Loucy (cell line): ENCODE measurements around the gene PKP4.

Experiments used
- H2AFZ ChIP-seq: fragments of 200-600 bp; sonication (generic); 2 replicates; pipeline ENCODE4 v1.6.0; 2016; ENCODE audit warnings: antibody characterized with exemption, mild to moderate bottlenecking, low read length, moderate library complexity
- H3F3A ChIP-seq: fragments of 200-600 bp; 2 replicates; pipeline ENCODE4 v1.6.0; 2016; ENCODE audit warnings: antibody characterized with exemption, low read depth, mild to moderate bottlenecking
- H3K27me3 ChIP-seq: fragments of 200-600 bp; sonication (generic); 2 replicates; pipeline ENCODE4 v1.6.1; 2014; ENCODE audit warnings: low read length, mild to moderate bottlenecking; ENCODE audit not compliant: insufficient read depth, poor library complexity, severe bottlenecking
- H3K36me3 ChIP-seq: fragments of 200-600 bp; sonication (generic); 2 replicates; pipeline ENCODE4 v1.6.1; 2016; ENCODE audit warnings: low read length; ENCODE audit not compliant: insufficient read depth
- H3K4me1 ChIP-seq: fragments of 200-600 bp; sonication (generic); 2 replicates; pipeline ENCODE4 v1.5.1; 2014; ENCODE audit warnings: low read length, mild to moderate bottlenecking; ENCODE audit not compliant: insufficient read depth, poor library complexity, severe bottlenecking
- H3K4me2 ChIP-seq: fragments of 200-600 bp; sonication (generic); 2 replicates; pipeline ENCODE4 v1.6.0; 2014; ENCODE audit warnings: antibody characterized with exemption, low read length, low read depth, mild to moderate bottlenecking; ENCODE audit not compliant: poor library complexity, severe bottlenecking
- H3K4me3 ChIP-seq: fragments of 200-600 bp; sonication (generic); 2 replicates; pipeline ENCODE4 v1.5.1; 2014; ENCODE audit warnings: low read length, mild to moderate bottlenecking, mixed read lengths; ENCODE audit not compliant: poor library complexity, severe bottlenecking
- H3K79me2 ChIP-seq: fragments of 200-600 bp; sonication (generic); 2 replicates; pipeline ENCODE4 v1.6.1; 2014; ENCODE audit warnings: low read length; ENCODE audit not compliant: insufficient read depth
- H3K9ac ChIP-seq: fragments of 200-600 bp; sonication (generic); 2 replicates; pipeline ENCODE4 v1.6.0; 2014; ENCODE audit warnings: mild to moderate bottlenecking, low read depth, low read length, moderate library complexity; ENCODE audit not compliant: poor library complexity, severe bottlenecking
- H3K9me2 ChIP-seq: fragments of 200-600 bp; sonication (generic); replicated peaks from 2 replicates; pipeline ENCODE4 v1.6.1; 2016; ENCODE audit warnings: low read depth, low read length, mixed read lengths
- H3K9me3 ChIP-seq: fragments of 200-600 bp; sonication (generic); 2 replicates; pipeline ENCODE4 v1.6.1; 2014; ENCODE audit warnings: mild to moderate bottlenecking, antibody characterized with exemption, low read length, low read depth; ENCODE audit not compliant: insufficient read depth
- H4K20me1 ChIP-seq: fragments of 200-600 bp; sonication (generic); 2 replicates; pipeline ENCODE4 v1.6.0; 2014; ENCODE audit warnings: antibody characterized with exemption, low read length, mild to moderate bottlenecking; ENCODE audit not compliant: insufficient read depth, poor library complexity, severe bottlenecking
- EZH2phosphoT487 ChIP-seq: fragments of 200-600 bp; IDR thresholded peaks from 2 replicates; pipeline ENCODE4 v1.6.1; 2018; ENCODE audit warnings: antibody characterized with exemption, mild to moderate bottlenecking, moderate library complexity, borderline replicate concordance
- TF ChIP-seq, protein P1 (sequence below): fragments of 200-600 bp; sonication (generic); conservative IDR thresholded peaks from 2 replicates; pipeline ENCODE4 v1.5.1; 2014; ENCODE audit warnings: mild to moderate bottlenecking, antibody characterized with exemption, low read length

Gene PKP4

DNA sequence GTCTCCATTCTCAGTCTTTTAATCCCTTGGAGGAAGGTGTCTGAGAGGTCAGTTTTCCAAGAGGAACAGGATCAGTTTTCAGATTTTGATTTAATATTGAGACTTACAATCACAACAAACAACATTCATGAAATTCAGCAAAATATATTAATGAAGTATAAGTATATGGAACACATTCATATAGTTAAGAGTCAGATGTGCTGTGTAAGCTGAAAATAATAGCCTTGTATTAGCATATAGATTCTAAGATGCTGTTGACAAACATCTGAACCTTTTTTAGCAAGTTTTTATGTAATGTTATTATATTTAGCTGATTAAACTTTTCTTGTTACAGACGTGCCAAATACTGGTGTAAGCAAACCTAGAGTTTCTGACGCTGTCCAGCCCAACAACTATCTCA lies 163.9 kb downstream of the PKP4 start:
- no peak for TF ChIP-seq EZH2phosphoT487
- TF ChIP-seq, protein P1, sequence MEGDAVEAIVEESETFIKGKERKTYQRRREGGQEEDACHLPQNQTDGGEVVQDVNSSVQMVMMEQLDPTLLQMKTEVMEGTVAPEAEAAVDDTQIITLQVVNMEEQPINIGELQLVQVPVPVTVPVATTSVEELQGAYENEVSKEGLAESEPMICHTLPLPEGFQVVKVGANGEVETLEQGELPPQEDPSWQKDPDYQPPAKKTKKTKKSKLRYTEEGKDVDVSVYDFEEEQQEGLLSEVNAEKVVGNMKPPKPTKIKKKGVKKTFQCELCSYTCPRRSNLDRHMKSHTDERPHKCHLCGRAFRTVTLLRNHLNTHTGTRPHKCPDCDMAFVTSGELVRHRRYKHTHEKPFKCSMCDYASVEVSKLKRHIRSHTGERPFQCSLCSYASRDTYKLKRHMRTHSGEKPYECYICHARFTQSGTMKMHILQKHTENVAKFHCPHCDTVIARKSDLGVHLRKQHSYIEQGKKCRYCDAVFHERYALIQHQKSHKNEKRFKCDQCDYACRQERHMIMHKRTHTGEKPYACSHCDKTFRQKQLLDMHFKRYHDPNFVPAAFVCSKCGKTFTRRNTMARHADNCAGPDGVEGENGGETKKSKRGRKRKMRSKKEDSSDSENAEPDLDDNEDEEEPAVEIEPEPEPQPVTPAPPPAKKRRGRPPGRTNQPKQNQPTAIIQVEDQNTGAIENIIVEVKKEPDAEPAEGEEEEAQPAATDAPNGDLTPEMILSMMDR = no peak
- H3K79me2 ChIP-seq = no peaks in the 10 kb centered on the region
- H3K4me1 ChIP-seq = peaks cover 4% of the 10 kb centered on the region
- H4K20me1 ChIP-seq = no peaks in the 10 kb centered on the region
- no peak overlapping the region for H3K4me2 ChIP-seq
- peaks cover 15% of the 10 kb centered on the region for H3K36me3 ChIP-seq
- no peak overlapping the region for H3K4me3 ChIP-seq
- H3K27me3 ChIP-seq = no peaks in the 10 kb centered on the region
- no peaks in the 10 kb centered on the region for H3K9me2 ChIP-seq
- no peaks in the 10 kb centered on the region for H3F3A ChIP-seq
- no peak overlapping the region for H3K9ac ChIP-seq
- H2AFZ ChIP-seq = no peak overlapping the region
- H3K9me3 ChIP-seq = no peaks in the 10 kb centered on the region

DNA sequence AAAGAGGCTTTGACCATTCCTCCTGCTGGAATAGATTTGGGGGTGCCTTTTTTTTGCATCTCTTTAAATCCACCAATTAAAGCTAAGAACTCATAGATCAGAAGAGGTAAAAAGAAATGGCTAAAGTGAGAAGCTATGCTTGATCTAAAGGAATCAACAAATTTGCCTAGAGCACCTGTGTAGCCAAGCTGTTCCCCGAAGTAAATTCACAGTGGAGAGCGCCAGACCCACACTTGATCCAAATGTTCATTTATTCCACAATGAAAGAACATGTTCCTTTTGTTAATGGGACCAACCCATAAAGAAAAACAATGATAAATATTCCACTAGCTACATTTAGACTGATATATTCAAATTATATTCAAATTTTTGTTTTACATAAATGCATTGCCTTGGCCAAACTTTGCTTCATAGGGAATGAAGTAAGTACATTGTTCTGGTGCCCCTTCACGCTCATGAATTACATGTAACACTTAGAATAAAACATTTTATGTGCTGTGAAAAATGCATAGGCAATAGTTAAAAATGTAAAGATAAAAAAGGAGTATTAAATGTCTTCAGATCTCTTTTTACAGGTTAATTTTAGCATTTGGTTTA lies 167.4 kb downstream of the PKP4 start:
- H3K9me3 ChIP-seq = no peaks in the 10 kb centered on the region
- TF ChIP-seq, protein P1 = no peak
- TF ChIP-seq EZH2phosphoT487 = no peak

DNA sequence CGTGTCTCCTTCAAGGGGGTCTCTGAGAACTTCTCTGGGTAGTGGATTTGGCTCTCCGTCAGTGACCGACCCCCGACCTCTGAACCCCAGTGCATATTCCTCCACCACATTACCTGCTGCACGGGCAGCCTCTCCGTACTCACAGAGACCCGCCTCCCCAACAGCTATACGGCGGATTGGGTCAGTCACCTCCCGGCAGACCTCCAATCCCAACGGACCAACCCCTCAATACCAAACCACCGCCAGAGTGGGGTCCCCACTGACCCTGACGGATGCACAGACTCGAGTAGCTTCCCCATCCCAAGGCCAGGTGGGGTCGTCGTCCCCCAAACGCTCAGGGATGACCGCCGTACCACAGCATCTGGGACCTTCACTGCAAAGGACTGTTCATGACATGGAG lies 168.2 kb downstream of the PKP4 start:
- TF ChIP-seq, protein P1 = no peak
- no peak for TF ChIP-seq EZH2phosphoT487
- Histone ChIP-seq H3K36me3 (peaks cover 15% of the 10 kb centered on the region), H2AFZ (no peak overlapping the region)

More for the DNA sequence above, 167.4 kb downstream of the PKP4 start:
- Histone ChIP-seq H4K20me1 (no peaks in the 10 kb centered on the region), H2AFZ (no peak overlapping the region), H3K79me2 (no peaks in the 10 kb centered on the region), H3K4me3 (no peak overlapping the region), H3K9ac (no peak overlapping the region), H3K27me3 (no peaks in the 10 kb centered on the region), H3K9me2 (no peaks in the 10 kb centered on the region), H3K4me1 (peaks cover 13% of the 10 kb centered on the region), H3K4me2 (no peak overlapping the region), H3K36me3 (peaks cover 15% of the 10 kb centered on the region), H3F3A (no peaks in the 10 kb centered on the region)

More for the DNA sequence above, 168.2 kb downstream of the PKP4 start:
- Histone ChIP-seq H3K4me3 (no peak overlapping the region), H3K4me2 (no peak overlapping the region), H3K9me2 (no peaks in the 10 kb centered on the region), H3F3A (no peaks in the 10 kb centered on the region), H3K4me1 (peaks cover 11% of the 10 kb centered on the region), H4K20me1 (no peaks in the 10 kb centered on the region), H3K9ac (no peak overlapping the region), H3K9me3 (no peaks in the 10 kb centered on the region), H3K79me2 (no peaks in the 10 kb centered on the region), H3K27me3 (no peaks in the 10 kb centered on the region)
